ENCODE measurements around the gene DUSP16.

DNA sequence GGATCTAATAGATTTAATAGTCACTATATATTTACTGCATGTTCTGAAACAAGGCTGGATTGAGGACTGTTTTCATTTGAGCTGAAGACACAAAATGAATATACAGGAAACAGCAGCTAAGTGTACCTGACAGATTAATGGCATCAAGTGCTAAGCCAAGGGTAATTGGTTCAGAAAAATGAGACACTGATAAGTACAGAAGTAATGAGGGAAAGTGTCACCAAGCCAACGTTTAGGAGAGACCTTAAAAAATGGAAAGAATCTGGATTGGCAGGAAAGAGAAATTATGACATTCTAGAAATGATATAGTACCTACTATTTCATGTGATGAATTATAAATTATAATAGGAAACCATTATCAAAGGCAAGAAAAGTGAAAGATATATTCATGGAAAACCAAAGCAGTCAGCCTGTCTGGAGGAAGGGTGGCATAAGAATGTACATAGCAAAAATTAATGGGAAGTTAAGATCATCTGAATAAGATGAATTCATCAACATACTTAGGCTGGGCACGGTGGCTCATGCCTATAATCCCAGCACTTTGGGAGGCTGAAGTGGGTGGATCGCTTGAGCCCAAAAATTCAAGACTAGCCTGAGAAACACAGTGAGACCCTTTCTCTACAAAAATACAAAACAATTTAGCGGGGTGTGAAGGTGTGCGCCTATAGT lies 21.0 kb upstream of the DUSP16 start:
- TF ChIP-seq, protein P1, sequence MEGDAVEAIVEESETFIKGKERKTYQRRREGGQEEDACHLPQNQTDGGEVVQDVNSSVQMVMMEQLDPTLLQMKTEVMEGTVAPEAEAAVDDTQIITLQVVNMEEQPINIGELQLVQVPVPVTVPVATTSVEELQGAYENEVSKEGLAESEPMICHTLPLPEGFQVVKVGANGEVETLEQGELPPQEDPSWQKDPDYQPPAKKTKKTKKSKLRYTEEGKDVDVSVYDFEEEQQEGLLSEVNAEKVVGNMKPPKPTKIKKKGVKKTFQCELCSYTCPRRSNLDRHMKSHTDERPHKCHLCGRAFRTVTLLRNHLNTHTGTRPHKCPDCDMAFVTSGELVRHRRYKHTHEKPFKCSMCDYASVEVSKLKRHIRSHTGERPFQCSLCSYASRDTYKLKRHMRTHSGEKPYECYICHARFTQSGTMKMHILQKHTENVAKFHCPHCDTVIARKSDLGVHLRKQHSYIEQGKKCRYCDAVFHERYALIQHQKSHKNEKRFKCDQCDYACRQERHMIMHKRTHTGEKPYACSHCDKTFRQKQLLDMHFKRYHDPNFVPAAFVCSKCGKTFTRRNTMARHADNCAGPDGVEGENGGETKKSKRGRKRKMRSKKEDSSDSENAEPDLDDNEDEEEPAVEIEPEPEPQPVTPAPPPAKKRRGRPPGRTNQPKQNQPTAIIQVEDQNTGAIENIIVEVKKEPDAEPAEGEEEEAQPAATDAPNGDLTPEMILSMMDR (IDR thresholded peaks at IDR 0.05; ENCODE audit: low read length) = no peak
- TF ChIP-seq EZH2 (optimal IDR thresholded peaks at IDR 0.05; ENCODE audit: low read depth, low read length) = no peak

Data from MM.1S (cell line).